ENCODE measurements around the gene FANCB.

FANCB gene

DNA sequence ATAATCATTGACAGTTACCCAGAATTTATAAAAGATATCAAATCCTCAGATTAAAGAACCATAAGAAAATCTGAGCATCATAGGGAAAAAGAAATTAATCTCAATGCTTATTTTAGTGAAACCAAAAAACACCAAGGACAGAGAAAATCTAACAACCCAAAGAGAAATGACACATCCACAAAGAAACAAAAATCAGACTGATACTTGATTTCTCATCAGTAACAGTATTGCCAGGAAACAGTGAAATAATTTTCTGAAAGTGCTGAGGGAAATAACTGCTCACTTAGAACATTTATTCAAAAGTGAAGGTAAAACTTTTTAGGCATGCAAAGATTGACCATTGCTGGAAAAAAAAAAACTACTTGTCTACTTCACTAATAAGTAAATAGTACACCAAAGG, 11.0 kb upstream of the FANCB start:
- DNase-seq (ENCODE audit: low spot score in 2 of 2) = no peak
- H3K4me3 ChIP-seq = no peak overlapping the region
- in situ Hi-C loops (cut with MboI; ENCODE audit: low sequenced_read_pairs) = no loop called here
- no peaks in the 10 kb centered on the region for H3K9me3 ChIP-seq
- H3K4me1 ChIP-seq = no peaks in the 10 kb centered on the region
- H3K27me3 ChIP-seq (ENCODE audit: low read depth) = no peaks in the 10 kb centered on the region
- H3K36me3 ChIP-seq (replicated peaks) = no peaks in the 10 kb centered on the region

DNA sequence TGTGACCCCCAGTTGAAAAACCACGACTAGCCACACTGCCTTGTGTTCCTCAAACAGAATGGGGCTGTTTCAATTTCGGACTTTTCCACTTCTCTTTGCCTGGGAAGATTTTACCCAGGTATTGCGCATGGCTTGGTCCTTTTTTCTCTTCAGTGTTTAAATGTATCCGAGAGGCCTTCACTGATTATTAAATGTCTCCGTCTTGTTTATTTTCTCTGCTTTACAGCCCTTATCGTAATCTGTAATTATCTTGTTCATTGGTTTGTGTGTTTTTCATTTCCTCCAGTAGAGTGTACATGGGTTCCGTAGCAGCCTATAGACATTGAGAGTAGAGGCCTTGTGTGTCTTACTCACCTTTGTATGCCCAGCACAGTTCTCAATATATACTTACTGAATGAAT, 2.8 kb upstream of the FANCB start:
- in situ Hi-C loops (cut with MboI; ENCODE audit: low sequenced_read_pairs) = no loop called here

DNA sequence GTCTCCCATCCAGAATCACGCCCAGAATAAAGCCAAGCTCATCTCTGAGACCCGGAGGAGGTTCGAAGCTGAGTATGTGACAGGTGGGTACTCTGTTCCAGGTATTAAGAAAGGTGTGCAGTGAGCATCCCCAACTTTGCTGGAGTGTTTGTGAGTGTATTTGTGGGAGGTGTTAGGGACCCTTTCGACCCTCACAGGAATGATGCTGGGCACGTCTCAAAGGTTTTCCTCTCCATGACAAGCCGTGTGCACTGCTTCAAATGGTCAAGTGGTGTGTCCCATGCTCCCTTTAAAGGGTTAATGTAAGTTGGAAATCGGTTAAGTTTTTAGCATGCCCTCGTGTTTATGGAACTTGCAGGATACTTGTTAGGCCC, 794 bp upstream of the FANCB start:
- peak in 1 of 2 experiments; percentile 5 for DNase-seq (ENCODE audit: low spot score in 2 of 2)
- Histone ChIP-seq H3K4me1 (peaks cover 9% of the 10 kb centered on the region), H3K36me3 (replicated peaks) (0 out of 2 replicates have a peak, but pooled peaks cover 4% of the 10 kb centered on the region), H3K4me3 (peak overlapping the region; percentile 88), H3K27me3 (ENCODE audit: low read depth) (no peaks in the 10 kb centered on the region), H3K9me3 (no peaks in the 10 kb centered on the region)
- in situ Hi-C loops (cut with MboI; ENCODE audit: low sequenced_read_pairs) = no loop called here

More for the DNA sequence above, 2.8 kb upstream of the FANCB start:
- H3K36me3 ChIP-seq (replicated peaks) = 0 out of 2 replicates have a peak, but pooled peaks cover 4% of the 10 kb centered on the region
- no peaks in the 10 kb centered on the region for H3K9me3 ChIP-seq
- no peaks in the 10 kb centered on the region for H3K27me3 ChIP-seq (ENCODE audit: low read depth)
- no peak for DNase-seq (ENCODE audit: low spot score in 2 of 2)
- no peak overlapping the region for H3K4me3 ChIP-seq
- peaks cover 7% of the 10 kb centered on the region for H3K4me1 ChIP-seq

DNA sequence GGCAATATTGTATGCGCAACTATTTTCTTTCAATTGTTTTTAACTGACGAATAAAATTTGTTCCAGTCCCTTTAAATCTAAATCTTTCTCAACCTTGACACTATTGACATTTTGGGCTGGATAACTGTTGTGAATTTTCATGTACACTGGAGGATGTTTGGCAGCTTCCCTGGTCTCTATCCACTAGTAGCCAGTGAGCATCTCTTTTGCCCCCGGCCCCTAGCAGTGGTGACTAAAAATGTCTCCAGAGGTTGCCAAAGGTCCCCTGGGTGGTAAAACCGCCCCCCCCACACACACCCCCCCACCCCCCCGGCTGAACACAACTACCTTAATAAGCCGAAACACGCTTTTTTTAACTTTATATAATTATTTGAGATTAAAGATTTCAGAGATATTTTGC, 514 bp downstream of the FANCB start:
- in situ Hi-C loops (cut with MboI; ENCODE audit: low sequenced_read_pairs) = no loop called here
- no peaks in the 10 kb centered on the region for H3K9me3 ChIP-seq
- peaks cover 12% of the 10 kb centered on the region for H3K36me3 ChIP-seq (replicated peaks)
- H3K4me3 ChIP-seq = peak overlapping the region; percentile 88
- no peaks in the 10 kb centered on the region for H3K27me3 ChIP-seq (ENCODE audit: low read depth)
- H3K4me1 ChIP-seq = peaks cover 9% of the 10 kb centered on the region
- peak in 1 of 2 experiments; percentile 34 for DNase-seq (ENCODE audit: low spot score in 2 of 2)

DNA sequence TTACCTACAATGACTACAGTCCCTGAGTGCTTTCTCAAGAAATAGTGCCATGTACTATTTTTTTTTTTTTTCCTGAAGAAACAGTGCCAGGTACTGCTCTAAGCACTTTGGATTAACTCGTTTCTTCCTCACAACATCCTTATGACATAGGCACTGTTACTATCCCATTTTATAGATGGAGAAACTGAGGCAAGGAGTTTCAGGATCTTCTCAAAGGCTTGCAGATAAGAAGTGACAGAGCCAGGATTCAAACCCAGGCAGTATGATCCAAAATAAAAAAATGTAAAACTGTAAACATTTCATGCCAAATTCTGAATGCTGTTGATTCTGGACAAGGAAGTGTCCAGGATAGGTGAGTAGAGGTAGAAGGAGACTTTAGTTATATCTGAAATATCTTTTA, 1.1 kb downstream of the FANCB start:
- Histone ChIP-seq H3K27me3 (ENCODE audit: low read depth) (no peaks in the 10 kb centered on the region), H3K4me3 (peak overlapping the region; percentile 88), H3K9me3 (peaks cover 4% of the 10 kb centered on the region), H3K36me3 (replicated peaks) (peaks cover 14% of the 10 kb centered on the region), H3K4me1 (peaks cover 9% of the 10 kb centered on the region)
- no peak for DNase-seq (ENCODE audit: low spot score in 2 of 2)
- in situ Hi-C loops (cut with MboI; ENCODE audit: low sequenced_read_pairs) = no loop called here

DNA sequence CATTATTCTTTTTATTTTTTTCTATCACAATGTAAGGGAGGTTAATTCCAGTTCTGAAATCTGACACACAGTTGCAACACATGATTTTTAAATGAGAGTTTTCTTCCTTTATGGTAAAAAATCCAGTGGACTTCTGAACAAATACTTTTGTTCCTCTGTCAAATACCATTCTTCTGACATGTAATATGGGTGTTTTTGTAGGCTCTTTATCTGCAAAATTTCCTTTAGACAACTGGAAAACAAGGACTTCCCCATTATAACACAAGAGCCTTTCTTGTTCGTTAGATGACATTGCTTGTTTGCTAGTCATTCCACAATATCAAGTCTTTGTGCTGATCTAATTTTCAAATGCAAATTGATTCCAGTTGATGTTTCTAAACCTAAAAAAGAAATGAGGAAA, 7.7 kb downstream of the FANCB start:
- Histone ChIP-seq H3K9me3 (peaks cover 6% of the 10 kb centered on the region), H3K4me3 (no peak overlapping the region), H3K36me3 (replicated peaks) (peaks cover 15% of the 10 kb centered on the region), H3K27me3 (ENCODE audit: low read depth) (no peaks in the 10 kb centered on the region), H3K4me1 (peaks cover 12% of the 10 kb centered on the region)
- in situ Hi-C loops (cut with MboI; ENCODE audit: low sequenced_read_pairs) = no loop called here
- no peak for DNase-seq (ENCODE audit: low spot score in 2 of 2)

DNA sequence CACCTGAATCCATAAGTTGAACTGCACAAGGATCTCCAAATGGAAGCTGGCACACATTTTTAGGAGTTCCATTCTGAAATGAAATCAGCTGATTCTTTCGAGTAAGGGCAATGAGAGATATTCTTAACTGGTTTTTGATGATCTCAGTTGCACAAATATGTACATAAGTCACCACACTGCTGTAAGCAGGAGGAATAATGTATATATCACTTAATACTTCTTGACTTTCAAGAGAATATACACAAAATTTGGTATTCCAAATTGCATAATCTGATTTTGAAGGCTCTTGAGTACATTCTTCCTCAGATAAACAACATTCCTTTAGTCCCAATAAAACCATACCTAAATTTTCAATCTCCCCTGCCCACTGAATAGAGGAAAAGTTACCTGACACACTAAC, 8.2 kb downstream of the FANCB start:
- no peak for DNase-seq (ENCODE audit: low spot score in 2 of 2)
- in situ Hi-C loops (cut with MboI; ENCODE audit: low sequenced_read_pairs) = no loop called here
- Histone ChIP-seq H3K36me3 (replicated peaks) (peaks cover 15% of the 10 kb centered on the region), H3K4me3 (no peak overlapping the region), H3K9me3 (peaks cover 6% of the 10 kb centered on the region), H3K4me1 (peaks cover 11% of the 10 kb centered on the region), H3K27me3 (ENCODE audit: low read depth) (no peaks in the 10 kb centered on the region)

DNA sequence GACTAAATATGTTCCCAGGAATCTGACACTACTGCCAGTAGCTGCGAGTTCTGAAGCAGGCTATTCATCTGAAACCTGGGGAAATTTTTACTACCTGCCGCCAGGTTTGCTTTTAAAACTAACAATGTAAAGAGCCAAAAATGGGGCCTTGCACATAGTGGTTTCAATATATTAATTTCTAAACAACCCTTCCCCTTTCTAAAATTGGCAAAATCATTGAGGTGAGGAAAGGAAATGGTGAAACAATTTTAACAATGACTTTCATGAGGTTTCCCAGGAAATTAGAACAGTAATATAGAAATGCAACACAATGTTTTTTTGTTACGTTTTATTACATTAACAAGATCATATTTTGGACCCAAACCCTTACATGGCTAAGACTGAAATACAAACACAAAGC, 21.3 kb downstream of the FANCB start:
- no peak for DNase-seq (ENCODE audit: low spot score in 2 of 2)
- no peak overlapping the region for H3K4me3 ChIP-seq
- in situ Hi-C loops (cut with MboI; ENCODE audit: low sequenced_read_pairs) = no loop called here

DNA sequence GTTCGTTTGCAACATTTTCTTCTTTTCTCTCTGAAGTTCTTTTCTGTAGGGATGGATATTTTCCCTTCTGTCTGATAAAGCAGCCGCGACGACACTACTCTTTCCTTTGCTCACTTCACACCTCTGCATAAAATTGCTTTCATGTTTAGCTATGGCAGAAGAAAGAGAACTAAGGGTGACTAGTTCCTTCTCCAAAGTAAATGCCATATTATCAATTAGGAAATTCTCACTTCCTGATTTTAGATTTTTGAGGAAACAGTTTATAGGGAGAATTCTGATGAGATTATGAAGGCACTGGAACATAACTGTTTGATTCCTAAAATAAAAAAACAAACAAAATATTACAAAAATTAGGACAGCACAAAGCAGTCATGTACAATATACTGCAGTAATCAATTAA, 29.2 kb downstream of the FANCB start:
- no peaks in the 10 kb centered on the region for H3K4me1 ChIP-seq
- no peak overlapping the region for H3K4me3 ChIP-seq
- H3K27me3 ChIP-seq (ENCODE audit: low read depth) = no peaks in the 10 kb centered on the region
- H3K9me3 ChIP-seq = no peaks in the 10 kb centered on the region
- DNase-seq (ENCODE audit: low spot score in 2 of 2) = no peak
- peaks cover 31% of the 10 kb centered on the region for H3K36me3 ChIP-seq (replicated peaks)
- in situ Hi-C loops (cut with MboI; ENCODE audit: low sequenced_read_pairs) = no loop called here

More for the DNA sequence above, 21.3 kb downstream of the FANCB start:
- Histone ChIP-seq H3K4me1 (no peaks in the 10 kb centered on the region), H3K36me3 (replicated peaks) (peaks cover 9% of the 10 kb centered on the region), H3K9me3 (no peaks in the 10 kb centered on the region), H3K27me3 (ENCODE audit: low read depth) (no peaks in the 10 kb centered on the region)

DNA sequence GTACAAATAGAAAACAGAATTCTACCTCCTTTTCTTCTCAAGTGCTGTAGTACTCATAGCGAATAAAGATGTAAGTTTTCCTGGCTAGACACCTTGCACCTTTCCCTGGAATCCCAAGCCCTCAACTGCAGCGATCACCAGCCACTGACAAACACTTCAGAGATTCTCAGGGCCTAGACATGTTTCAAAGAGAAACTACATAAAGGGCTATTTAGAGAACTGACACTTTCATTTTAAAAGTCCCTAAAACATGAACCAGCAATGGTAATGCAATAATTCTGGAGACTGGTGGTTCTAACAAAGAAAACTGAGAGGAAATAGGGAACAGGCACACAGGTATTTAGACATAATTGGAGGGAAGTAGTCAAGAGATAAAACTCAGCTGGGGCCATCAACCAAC, 35.7 kb downstream of the FANCB start:
- no peak for DNase-seq (ENCODE audit: low spot score in 2 of 2)
- H3K4me3 ChIP-seq = no peak overlapping the region
- no peaks in the 10 kb centered on the region; the same call in 1 of the 2 replicates for H3K4me1 ChIP-seq
- in situ Hi-C loops (cut with MboI; ENCODE audit: low sequenced_read_pairs) = no loop called here
- peaks cover 32% of the 10 kb centered on the region for H3K36me3 ChIP-seq (replicated peaks)
- no peaks in the 10 kb centered on the region for H3K27me3 ChIP-seq (ENCODE audit: low read depth)
- H3K9me3 ChIP-seq = no peaks in the 10 kb centered on the region

DNA sequence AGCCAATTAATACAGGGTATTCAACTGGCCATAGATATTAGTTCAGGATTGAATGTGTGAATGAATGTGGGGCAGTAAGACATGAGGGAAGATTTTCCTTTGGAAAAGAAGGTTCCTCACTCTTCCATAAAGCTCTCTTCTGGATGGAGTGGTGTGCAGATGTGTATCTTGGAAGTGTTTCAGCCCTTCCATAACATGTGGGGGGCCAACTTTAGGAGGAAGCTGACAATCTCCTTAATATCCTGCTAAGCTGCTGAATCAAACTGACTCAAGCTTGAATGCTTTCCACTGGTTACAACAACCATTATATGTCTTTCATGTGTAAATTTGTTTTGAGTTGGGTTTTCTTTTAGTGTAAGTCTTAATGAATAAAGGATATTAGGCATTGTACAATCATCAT, 40.3 kb downstream of the FANCB start:
- Histone ChIP-seq H3K36me3 (replicated peaks) (peaks cover 14% of the 10 kb centered on the region), H3K9me3 (no peaks in the 10 kb centered on the region), H3K27me3 (ENCODE audit: low read depth) (no peaks in the 10 kb centered on the region), H3K4me1 (no peaks in the 10 kb centered on the region; the same call in 1 of the 2 replicates), H3K4me3 (no peak overlapping the region)
- no peak for DNase-seq (ENCODE audit: low spot score in 2 of 2)
- in situ Hi-C loops (cut with MboI; ENCODE audit: low sequenced_read_pairs) = no loop called here

DNA sequence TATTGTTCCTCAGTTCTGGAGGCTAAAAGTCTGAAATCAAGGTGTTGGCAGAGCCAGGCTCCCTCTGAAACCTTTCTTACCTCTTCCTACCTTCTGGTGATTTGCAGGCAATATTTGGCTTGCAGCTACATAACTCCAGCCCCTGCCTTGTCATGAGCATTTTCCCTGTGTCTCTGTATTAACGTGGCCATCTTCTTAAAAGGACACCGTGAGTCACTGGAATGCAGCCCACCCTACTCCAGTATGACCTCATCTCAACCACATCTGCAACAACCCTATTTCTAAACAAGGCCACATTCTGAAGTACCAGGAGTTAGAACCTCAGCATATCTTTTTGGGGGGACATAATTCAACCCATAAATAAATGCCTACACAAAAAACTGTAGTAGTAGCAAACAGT, 40.7 kb downstream of the FANCB start:
- Histone ChIP-seq H3K4me3 (no peak overlapping the region), H3K9me3 (no peaks in the 10 kb centered on the region), H3K36me3 (replicated peaks) (peaks cover 10% of the 10 kb centered on the region), H3K4me1 (no peaks in the 10 kb centered on the region; the same call in 1 of the 2 replicates), H3K27me3 (ENCODE audit: low read depth) (no peaks in the 10 kb centered on the region)
- in situ Hi-C loops (cut with MboI; ENCODE audit: low sequenced_read_pairs) = no loop called here
- no peak for DNase-seq (ENCODE audit: low spot score in 2 of 2)

DNA sequence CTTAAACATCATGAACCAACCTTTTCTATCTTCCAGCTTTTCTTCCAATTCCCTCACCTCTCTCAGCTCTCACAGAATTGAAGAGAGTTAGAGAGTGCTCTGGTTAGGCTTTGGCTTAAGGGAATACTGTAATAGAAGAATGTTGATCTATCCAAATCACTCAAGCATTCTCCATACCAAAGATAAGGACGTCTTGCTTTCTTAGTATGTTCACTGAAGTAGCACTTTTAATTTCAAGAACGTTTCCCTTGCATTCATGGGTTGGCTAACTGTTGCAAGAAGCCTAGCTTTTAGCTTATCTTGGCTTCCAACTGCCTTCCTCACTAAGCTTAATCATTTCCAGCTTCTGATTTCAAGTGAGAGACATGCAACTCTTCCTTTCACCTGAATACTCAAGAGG, 43.2 kb downstream of the FANCB start:
- H3K27me3 ChIP-seq (ENCODE audit: low read depth) = no peaks in the 10 kb centered on the region
- in situ Hi-C loops (cut with MboI; ENCODE audit: low sequenced_read_pairs) = no loop called here

DNA sequence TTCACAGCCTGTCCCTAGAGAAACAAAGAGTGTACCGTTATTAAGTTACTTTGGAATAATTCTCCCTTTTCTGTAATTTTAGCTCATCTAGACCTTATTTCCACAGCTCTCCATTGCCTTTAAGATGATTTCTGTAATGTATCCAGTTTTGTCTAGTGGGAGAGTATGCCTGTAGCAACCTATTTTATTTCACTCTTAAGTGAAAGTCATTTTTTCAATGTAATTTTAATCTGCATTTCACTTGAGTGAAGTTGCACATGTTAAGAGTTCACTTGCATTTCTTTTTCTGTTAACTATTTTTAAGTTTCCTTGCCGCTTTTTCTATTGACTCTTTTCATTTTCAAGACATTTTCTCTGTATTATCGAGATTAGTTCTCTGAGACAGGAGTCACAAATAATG, 46.5 kb downstream of the FANCB start:
- Histone ChIP-seq H3K4me3 (no peak overlapping the region), H3K4me1 (no peaks in the 10 kb centered on the region), H3K9me3 (no peaks in the 10 kb centered on the region), H3K27me3 (ENCODE audit: low read depth) (no peaks in the 10 kb centered on the region), H3K36me3 (replicated peaks) (no peaks in the 10 kb centered on the region)
- DNase-seq (ENCODE audit: low spot score in 2 of 2) = no peak
- in situ Hi-C loops (cut with MboI; ENCODE audit: low sequenced_read_pairs) = no loop called here

More for the DNA sequence above, 43.2 kb downstream of the FANCB start:
- Histone ChIP-seq H3K9me3 (no peaks in the 10 kb centered on the region), H3K4me3 (no peak overlapping the region), H3K36me3 (replicated peaks) (no peaks in the 10 kb centered on the region), H3K4me1 (no peaks in the 10 kb centered on the region; the same call in 1 of the 2 replicates)
- DNase-seq (ENCODE audit: low spot score in 2 of 2) = no peak

DNA sequence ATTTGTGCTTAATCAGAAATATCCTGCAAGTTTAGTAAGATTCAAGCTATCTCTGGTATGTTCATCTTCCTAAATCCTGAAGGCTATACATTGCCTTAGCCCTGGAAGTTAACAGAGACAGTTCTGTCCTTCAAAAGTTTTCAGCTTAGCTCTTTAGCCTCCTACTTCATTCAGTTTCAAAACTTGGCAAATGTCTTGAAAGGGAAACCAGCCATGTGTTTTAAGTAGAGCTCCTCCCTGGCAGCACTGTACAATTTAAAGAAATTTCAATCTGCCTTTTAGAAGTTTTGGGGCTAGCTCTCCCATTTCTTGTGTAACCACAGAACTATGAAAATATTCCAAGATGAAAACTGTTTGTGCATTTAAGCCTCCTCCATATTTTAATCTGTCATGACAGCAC, 47.0 kb downstream of the FANCB start:
- Histone ChIP-seq H3K36me3 (replicated peaks) (no peaks in the 10 kb centered on the region), H3K9me3 (no peaks in the 10 kb centered on the region), H3K4me1 (no peaks in the 10 kb centered on the region), H3K27me3 (ENCODE audit: low read depth) (no peaks in the 10 kb centered on the region), H3K4me3 (no peak overlapping the region)
- no peak for DNase-seq (ENCODE audit: low spot score in 2 of 2)
- in situ Hi-C loops (cut with MboI; ENCODE audit: low sequenced_read_pairs) = no loop called here

All from HAP-1 (cell line).